Endothelial cell of umbilical vein (primary cell): ENCODE measurements around the gene SUGP1.

Experiments
- EZH2 ChIP-seq: IDR thresholded peaks from 2 replicates; pipeline ENCODE4 v1.6.1; 2012; ENCODE audit warnings: borderline replicate concordance, low read depth, mild to moderate bottlenecking, moderate library complexity, low read length, inconsistent platforms; ENCODE audit not compliant: severe bottlenecking
- POLR2A ChIP-seq: IDR thresholded peaks from 2 replicates; pipeline ENCODE4 v1.6.1; 2012; ENCODE audit warnings: low read depth, mild to moderate bottlenecking, control low read depth, low read length
- TF ChIP-seq, protein P1 (sequence below), 2 donors: IDR thresholded peaks; 1 replicate in 1 of 2; 2 replicates in 1 of 2; pipeline ENCODE4 v1.5.1; 2011; ENCODE audit warnings: low read length in 2 of 2, mild to moderate bottlenecking in 2 of 2, moderate library complexity in 2 of 2, control low read depth in 1 of 2, inconsistent platforms in 1 of 2, low read depth in 1 of 2; ENCODE audit not compliant: insufficient read depth in 1 of 2; ENCODE audit errors: extremely low read depth in 1 of 2

DNA sequence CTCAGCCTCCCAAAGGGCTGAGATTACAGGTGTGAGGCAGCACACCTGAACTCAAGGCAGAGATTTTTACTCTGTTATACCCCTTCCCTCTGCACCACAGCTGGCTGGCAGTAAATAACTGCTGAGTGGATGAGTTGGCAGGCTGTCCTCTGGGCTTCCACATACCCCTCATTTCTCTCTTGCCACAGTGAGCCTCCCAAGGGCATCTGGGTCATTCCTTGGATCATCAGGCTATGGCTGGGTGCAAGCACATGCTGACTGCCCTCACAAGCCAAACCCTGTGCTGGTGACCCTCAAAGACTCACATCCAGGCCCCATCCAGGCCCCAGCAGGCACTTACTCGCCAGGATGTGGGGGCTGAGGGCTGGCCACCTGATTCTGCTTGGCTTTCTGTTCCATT is 4.2 kb downstream of the SUGP1 start:
- TF ChIP-seq EZH2 = no peak
- TF ChIP-seq, protein P1, sequence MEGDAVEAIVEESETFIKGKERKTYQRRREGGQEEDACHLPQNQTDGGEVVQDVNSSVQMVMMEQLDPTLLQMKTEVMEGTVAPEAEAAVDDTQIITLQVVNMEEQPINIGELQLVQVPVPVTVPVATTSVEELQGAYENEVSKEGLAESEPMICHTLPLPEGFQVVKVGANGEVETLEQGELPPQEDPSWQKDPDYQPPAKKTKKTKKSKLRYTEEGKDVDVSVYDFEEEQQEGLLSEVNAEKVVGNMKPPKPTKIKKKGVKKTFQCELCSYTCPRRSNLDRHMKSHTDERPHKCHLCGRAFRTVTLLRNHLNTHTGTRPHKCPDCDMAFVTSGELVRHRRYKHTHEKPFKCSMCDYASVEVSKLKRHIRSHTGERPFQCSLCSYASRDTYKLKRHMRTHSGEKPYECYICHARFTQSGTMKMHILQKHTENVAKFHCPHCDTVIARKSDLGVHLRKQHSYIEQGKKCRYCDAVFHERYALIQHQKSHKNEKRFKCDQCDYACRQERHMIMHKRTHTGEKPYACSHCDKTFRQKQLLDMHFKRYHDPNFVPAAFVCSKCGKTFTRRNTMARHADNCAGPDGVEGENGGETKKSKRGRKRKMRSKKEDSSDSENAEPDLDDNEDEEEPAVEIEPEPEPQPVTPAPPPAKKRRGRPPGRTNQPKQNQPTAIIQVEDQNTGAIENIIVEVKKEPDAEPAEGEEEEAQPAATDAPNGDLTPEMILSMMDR (IDR thresholded peaks at IDR 0.05; ENCODE audit: extremely low read depth in 1 of 2, insufficient read depth in 1 of 2, low read depth in 1 of 2, low read length in 2 of 2) = no peak
- TF ChIP-seq POLR2A = no peak
